GM10266 (cell line): ENCODE results near the gene OR6S1.
"Not testable (repeated sequence)": the region's sequence is repeated elsewhere in the genome, so short reads cannot be mapped to it uniquely, and the experiment has no call there.

Experiments used
- DNase-seq: peaks from one replicate; pipeline ENCODE4 v3.0.0; 2012; ENCODE audit errors: extremely low spot score
- TF ChIP-seq, protein P1 (sequence below): IDR thresholded peaks from 2 replicates; pipeline ENCODE4 v1.5.1; 2012; ENCODE audit warnings: mild to moderate bottlenecking, low read depth; ENCODE audit not compliant: control insufficient read depth, insufficient read depth; ENCODE audit errors: missing control alignments

Gene OR6S1

DNA sequence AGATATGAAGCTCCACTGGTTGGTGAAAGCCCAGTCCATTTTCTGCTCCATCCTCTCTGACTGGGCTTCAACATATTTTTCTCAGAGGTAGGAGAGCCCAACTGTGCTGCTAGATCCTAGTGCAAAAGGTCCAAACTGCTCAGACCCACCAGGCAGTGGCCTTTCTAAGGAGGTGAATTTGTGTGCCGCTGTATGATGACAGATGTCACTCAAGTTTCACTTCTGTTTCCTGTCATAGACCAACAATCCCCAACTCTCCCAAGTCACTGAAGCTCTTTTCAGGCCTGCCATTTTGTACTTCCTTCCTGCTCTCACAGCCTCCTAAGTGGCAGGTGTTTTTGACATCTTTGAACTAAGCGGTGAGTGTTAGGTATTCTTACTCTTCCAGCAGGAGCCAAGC, 26.5 kb upstream of the OR6S1 start:
- TF ChIP-seq, protein P1, sequence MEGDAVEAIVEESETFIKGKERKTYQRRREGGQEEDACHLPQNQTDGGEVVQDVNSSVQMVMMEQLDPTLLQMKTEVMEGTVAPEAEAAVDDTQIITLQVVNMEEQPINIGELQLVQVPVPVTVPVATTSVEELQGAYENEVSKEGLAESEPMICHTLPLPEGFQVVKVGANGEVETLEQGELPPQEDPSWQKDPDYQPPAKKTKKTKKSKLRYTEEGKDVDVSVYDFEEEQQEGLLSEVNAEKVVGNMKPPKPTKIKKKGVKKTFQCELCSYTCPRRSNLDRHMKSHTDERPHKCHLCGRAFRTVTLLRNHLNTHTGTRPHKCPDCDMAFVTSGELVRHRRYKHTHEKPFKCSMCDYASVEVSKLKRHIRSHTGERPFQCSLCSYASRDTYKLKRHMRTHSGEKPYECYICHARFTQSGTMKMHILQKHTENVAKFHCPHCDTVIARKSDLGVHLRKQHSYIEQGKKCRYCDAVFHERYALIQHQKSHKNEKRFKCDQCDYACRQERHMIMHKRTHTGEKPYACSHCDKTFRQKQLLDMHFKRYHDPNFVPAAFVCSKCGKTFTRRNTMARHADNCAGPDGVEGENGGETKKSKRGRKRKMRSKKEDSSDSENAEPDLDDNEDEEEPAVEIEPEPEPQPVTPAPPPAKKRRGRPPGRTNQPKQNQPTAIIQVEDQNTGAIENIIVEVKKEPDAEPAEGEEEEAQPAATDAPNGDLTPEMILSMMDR, result no peak
- peak; percentile 59 for DNase-seq

DNA sequence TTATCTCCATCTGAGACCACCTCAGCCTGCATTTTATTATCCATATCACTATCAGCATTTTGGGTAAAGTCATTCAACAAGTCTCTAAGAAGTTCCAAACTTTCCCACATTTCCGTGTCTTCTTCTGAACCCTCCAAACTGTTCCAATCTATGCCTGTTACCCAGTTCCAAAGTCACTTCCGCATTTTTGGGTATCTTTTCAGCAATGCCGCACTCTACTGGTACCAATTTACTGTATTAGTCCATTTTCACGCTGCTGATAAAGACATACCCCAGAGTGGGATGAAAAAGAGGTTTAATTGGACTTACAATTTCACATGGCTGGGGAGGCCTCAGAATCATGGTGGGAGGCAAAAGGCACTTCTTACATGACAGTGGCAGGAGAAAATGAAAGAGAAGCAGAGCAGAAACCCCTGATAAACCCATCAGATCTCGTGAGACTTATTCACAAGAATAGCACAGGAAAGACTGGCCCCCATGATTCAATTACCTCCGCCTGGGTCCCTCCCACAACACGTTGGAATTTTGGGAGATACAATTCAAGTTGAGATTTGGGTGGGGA, 25.0 kb upstream of the OR6S1 start:
- DNase-seq, result not testable (repeated sequence)

DNA sequence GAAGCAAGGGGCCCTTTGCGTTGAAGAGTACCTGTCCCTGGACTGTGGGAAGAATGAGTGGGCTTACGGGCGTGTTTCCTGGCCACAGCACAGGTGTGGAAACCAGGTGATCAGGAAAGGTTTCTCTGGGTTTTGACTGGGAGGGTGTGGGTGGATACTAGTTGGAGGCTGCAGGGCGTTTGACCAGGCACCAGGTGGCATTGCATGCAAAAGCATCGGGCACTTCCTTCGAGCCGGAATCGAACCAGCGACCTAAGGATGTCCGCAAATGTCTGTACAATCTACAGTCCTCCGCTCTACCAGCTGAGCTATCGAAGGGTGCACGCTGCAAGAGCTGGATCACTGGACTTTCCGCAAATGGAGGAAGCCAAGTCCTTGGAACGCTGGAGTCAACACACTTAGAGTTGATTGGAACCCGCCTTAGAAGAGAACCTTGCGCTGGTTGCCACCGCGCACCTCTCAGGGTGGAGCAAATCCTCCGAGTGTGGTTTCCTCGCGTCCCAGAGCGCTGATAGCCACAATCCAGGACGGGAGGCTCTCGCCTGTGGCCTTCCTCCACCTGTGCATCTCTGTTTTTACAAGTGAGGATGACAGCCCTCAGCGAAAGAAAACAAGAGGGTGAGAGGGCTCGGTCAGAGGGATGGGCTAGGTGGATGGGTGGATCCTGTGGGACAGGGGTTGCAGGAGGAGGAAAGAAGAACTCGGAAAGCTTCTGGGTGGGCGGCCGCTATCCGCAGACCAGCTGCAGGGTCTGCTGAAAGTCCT, 21.7 kb upstream of the OR6S1 start:
- TF ChIP-seq, protein P1, result peak; percentile 75
- DNase-seq, result no peak

DNA sequence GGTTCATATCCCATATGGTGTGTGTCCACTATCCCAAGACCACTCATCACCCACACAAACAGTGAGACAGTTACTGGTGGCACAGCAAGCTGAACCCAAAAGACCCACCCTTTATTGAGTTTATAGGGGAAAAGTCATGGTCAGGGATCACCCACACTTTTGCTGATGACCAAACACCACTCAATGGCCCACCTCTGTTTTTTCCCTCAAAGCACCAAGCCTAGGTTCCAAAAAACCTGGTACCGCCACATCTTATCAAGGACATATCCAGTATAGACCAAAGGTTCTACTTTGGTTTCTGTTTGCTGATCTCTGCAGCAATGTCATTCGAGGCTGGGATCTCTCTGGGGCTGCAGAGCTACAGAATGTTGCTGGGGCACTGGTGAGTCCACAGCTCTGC, 19.7 kb upstream of the OR6S1 start:
- no peak for DNase-seq
- TF ChIP-seq, protein P1, result no peak

DNA sequence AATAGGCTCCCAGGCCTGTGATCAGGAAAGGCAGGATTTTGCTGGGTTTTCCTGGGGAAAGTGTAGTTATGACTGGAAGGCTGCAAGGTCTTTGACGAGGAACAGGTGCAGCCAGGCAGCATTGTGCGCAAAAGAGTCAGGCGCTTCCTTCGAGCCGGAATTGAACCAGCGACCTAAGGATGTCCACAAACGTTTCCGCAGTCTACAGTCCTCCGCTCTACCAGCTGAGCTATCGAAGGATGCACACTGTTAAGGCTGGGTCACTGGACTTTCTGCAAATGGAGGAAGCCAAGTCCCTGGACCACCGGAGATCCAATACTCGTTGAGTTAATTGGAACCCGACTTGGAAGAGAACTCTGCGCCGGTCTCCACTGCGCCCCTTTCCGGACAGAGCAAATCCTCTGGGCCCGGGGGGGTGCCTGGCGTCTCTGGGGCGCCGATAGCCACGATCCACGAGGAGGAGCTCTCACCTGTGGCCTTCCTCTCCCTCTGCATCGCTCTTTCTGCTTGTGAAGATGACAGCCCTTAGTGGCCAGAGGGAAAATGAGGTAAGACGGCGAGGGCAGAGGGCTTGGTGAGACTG, 18.4 kb upstream of the OR6S1 start:
- DNase-seq, result no peak
- TF ChIP-seq, protein P1, result no peak

DNA sequence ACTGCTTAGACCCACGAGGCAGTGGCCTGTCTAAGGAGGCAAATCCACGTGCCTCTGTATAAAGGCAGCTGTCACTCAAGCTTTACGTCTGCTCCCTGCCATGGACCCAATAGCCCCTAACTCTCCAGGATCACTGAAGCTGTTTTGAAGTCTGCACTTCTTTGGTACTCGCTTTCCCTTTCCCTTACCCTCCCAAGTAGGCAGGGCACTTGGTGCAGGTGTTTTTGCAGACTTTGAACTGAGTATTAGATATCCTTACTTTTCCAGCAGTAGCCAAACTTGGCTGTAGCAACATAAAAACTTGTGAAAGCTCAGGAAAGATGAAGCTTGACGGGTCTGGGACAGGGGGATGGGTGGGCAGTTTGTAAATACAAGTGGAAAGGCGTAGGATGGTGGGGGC, 17.8 kb upstream of the OR6S1 start:
- DNase-seq, result no peak
- TF ChIP-seq, protein P1, result no peak

DNA sequence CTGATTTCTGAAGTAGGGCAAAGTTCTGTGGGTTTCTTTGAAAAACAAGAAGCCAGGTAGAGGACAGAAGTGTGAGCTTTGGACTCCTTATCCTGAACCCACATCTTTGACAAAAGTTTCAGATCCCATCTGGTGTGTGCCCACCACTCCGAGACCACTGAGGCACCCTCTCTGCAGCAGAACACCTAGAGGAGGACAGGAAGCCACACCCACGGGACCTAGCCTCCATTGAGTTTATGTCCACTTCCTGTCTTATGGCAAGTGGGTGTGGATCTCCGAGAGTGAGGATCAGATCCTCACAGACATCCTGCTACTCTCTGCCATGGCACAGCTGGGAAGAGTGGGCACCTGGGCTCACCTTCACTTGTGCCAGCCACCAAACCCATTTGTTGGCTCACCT, 16.8 kb upstream of the OR6S1 start:
- no peak for DNase-seq
- TF ChIP-seq, protein P1, result no peak
